Measurements from ENCODE around the gene IQSEC1.

The IQSEC1 gene

GRCh38 chr3:13027154-13027553, 46.1 kb downstream of the IQSEC1 start:
- TF ChIP-seq FOXP2 (optimal IDR thresholded peaks at IDR 0.05; ENCODE audit: borderline replicate concordance, extremely low read depth, extremely low read length, insufficient read depth) (no peak), SIN3A (IDR thresholded peaks at IDR 0.05; ENCODE audit: borderline replicate concordance, insufficient read depth, low read length) (no peak)

GRCh38 chr3:13026534-13026933, 46.7 kb downstream of the IQSEC1 start:
- TF ChIP-seq POLR2AphosphoS5 (IDR thresholded peaks at IDR 0.05; ENCODE audit: low read depth, low read length) (no peak), FOXP2 (optimal IDR thresholded peaks at IDR 0.05; ENCODE audit: borderline replicate concordance, extremely low read depth, extremely low read length, insufficient read depth) (no peak), SIN3A (IDR thresholded peaks at IDR 0.05; ENCODE audit: borderline replicate concordance, insufficient read depth, low read length) (no peak), TAF1 (IDR thresholded peaks at IDR 0.05; ENCODE audit: borderline replicate concordance, insufficient read depth, low read length) (no peak)
- TF ChIP-seq, protein P1, sequence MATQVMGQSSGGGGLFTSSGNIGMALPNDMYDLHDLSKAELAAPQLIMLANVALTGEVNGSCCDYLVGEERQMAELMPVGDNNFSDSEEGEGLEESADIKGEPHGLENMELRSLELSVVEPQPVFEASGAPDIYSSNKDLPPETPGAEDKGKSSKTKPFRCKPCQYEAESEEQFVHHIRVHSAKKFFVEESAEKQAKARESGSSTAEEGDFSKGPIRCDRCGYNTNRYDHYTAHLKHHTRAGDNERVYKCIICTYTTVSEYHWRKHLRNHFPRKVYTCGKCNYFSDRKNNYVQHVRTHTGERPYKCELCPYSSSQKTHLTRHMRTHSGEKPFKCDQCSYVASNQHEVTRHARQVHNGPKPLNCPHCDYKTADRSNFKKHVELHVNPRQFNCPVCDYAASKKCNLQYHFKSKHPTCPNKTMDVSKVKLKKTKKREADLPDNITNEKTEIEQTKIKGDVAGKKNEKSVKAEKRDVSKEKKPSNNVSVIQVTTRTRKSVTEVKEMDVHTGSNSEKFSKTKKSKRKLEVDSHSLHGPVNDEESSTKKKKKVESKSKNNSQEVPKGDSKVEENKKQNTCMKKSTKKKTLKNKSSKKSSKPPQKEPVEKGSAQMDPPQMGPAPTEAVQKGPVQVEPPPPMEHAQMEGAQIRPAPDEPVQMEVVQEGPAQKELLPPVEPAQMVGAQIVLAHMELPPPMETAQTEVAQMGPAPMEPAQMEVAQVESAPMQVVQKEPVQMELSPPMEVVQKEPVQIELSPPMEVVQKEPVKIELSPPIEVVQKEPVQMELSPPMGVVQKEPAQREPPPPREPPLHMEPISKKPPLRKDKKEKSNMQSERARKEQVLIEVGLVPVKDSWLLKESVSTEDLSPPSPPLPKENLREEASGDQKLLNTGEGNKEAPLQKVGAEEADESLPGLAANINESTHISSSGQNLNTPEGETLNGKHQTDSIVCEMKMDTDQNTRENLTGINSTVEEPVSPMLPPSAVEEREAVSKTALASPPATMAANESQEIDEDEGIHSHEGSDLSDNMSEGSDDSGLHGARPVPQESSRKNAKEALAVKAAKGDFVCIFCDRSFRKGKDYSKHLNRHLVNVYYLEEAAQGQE (IDR thresholded peaks at IDR 0.05; ENCODE audit: insufficient read depth in 1 of 2, low read depth in 2 of 2, low read length in 2 of 2): no peak

- TF ChIP-seq POLR2AphosphoS5 (IDR thresholded peaks at IDR 0.05; ENCODE audit: low read depth, low read length) (no peak), FOXP2 (optimal IDR thresholded peaks at IDR 0.05; ENCODE audit: borderline replicate concordance, extremely low read depth, extremely low read length, insufficient read depth) (no peak), SIN3A (IDR thresholded peaks at IDR 0.05; ENCODE audit: borderline replicate concordance, insufficient read depth, low read length) (no peak), TAF1 (IDR thresholded peaks at IDR 0.05; ENCODE audit: borderline replicate concordance, insufficient read depth, low read length) (no peak)
- TF ChIP-seq, protein P1 (IDR thresholded peaks at IDR 0.05; ENCODE audit: insufficient read depth in 1 of 2, low read depth in 2 of 2, low read length in 2 of 2): no peak
Measured at GRCh38 chr3:13025778-13026518, 47.3 kb downstream of the IQSEC1 start.

- TF ChIP-seq SIN3A (IDR thresholded peaks at IDR 0.05; ENCODE audit: borderline replicate concordance, insufficient read depth, low read length): no peak
- no peak for TF ChIP-seq FOXP2 (optimal IDR thresholded peaks at IDR 0.05; ENCODE audit: borderline replicate concordance, extremely low read depth, extremely low read length, insufficient read depth)
- TF ChIP-seq, protein P1 (IDR thresholded peaks at IDR 0.05; ENCODE audit: insufficient read depth in 1 of 2, low read depth in 2 of 2, low read length in 2 of 2): no peak
- TF ChIP-seq TAF1 (IDR thresholded peaks at IDR 0.05; ENCODE audit: borderline replicate concordance, insufficient read depth, low read length): no peak
- TF ChIP-seq POLR2AphosphoS5 (IDR thresholded peaks at IDR 0.05; ENCODE audit: low read depth, low read length): no peak
Measured at GRCh38 chr3:13025090-13025489, 48.1 kb downstream of the IQSEC1 start.

- TF ChIP-seq POLR2AphosphoS5 (IDR thresholded peaks at IDR 0.05; ENCODE audit: low read depth, low read length): no peak
Measured at GRCh38 chr3:13024765-13025065, 48.5 kb downstream of the IQSEC1 start.

DNA sequence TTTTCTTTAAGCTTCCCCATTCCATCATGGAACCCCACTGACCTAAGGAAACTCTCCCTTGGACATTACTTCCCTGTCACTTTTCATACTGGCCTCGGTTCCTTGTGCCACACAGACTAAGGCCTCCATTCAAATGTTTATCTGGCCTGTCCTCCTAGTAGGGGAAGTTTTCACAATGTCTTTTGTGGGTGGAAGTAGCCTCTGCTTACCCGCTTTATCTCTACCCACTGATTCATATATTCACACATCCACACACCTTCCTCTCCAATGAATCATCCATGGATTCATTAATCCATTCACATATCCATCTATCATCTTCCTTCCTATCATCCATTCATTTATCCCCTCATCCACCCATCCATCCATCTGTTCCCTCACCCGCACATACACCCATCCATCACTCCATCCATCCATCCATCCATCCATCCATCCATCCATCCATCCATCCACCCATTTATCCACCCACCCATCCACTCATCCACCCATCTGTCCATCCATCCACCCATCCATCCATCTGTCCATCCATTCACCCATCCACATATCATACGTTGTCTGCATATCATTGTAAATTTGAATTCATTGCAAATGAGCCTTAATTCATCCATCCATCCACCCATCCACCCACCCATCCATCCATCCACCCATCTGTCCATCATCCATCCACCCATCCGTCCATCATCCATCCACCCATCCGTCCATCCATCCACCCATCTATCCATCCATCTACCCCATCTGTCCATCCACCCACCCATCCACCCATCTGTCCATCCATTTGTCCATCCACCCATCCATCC, 49.1 kb downstream of the IQSEC1 start:
- no peak for TF ChIP-seq FOXP2 (optimal IDR thresholded peaks at IDR 0.05; ENCODE audit: borderline replicate concordance, extremely low read depth, extremely low read length, insufficient read depth)
- no peak for TF ChIP-seq TAF1 (IDR thresholded peaks at IDR 0.05; ENCODE audit: borderline replicate concordance, insufficient read depth, low read length)
- TF ChIP-seq, protein P1 (IDR thresholded peaks at IDR 0.05; ENCODE audit: insufficient read depth in 1 of 2, low read depth in 2 of 2, low read length in 2 of 2): no peak
- no peak for TF ChIP-seq SIN3A (IDR thresholded peaks at IDR 0.05; ENCODE audit: borderline replicate concordance, insufficient read depth, low read length)
- no peak for TF ChIP-seq POLR2AphosphoS5 (IDR thresholded peaks at IDR 0.05; ENCODE audit: low read depth, low read length)
